Measurements from ENCODE around the gene RTN4R.

DNA sequence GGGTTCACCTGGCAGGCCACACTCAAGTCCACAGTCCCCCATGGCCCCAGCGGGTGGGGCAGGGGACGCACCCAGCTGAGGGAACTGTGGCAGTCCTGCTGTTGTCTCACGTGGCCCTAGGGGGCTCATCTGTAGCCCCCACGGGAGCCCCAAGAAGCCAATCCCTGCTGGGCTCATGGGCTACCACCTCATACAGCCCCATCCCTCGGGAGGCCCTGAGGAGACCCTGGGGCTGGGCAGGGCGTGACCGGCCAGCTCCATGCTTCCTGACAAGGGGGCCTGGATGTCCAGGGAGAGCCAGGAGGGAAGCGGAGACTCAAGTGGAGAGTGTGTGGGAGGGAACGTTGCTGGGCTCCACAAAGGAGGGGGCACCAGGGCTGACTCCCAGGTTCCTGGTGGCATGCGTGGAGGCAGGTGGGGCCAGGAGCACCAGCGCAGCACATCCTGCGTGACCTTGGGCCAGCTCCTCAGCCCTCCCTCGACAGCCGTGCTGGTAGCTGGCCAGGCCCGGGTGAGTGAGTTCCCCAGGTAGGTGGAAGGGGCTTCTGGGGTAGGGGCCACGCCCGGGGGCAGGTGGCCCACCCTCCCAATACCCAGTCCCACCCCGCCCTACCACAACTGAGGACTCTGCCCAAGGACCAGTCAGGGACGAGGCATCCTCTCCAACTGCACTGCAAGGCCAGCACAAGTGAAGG lies 7.9 kb downstream of the RTN4R start:
- TF ChIP-seq, protein P1, sequence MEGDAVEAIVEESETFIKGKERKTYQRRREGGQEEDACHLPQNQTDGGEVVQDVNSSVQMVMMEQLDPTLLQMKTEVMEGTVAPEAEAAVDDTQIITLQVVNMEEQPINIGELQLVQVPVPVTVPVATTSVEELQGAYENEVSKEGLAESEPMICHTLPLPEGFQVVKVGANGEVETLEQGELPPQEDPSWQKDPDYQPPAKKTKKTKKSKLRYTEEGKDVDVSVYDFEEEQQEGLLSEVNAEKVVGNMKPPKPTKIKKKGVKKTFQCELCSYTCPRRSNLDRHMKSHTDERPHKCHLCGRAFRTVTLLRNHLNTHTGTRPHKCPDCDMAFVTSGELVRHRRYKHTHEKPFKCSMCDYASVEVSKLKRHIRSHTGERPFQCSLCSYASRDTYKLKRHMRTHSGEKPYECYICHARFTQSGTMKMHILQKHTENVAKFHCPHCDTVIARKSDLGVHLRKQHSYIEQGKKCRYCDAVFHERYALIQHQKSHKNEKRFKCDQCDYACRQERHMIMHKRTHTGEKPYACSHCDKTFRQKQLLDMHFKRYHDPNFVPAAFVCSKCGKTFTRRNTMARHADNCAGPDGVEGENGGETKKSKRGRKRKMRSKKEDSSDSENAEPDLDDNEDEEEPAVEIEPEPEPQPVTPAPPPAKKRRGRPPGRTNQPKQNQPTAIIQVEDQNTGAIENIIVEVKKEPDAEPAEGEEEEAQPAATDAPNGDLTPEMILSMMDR (IDR thresholded peaks at IDR 0.05) = no peak
- no peak for TF ChIP-seq POLR2A (IDR thresholded peaks at IDR 0.05)

Data from uterus (tissue), 2 donors.